NCI-H2029 treated with DMSO at 0.1 percent for 48 hours (cell line): ENCODE results near the gene PRORP.
"Not testable (repeated sequence)": the region's sequence is repeated elsewhere in the genome, so short reads cannot be mapped to it uniquely, and the experiment has no call there.

Experiments
- DNase-seq: peaks from one replicate; lab custom pipeline; 2025; lab: John Stamatoyannopoulos, UW

The PRORP gene

DNA sequence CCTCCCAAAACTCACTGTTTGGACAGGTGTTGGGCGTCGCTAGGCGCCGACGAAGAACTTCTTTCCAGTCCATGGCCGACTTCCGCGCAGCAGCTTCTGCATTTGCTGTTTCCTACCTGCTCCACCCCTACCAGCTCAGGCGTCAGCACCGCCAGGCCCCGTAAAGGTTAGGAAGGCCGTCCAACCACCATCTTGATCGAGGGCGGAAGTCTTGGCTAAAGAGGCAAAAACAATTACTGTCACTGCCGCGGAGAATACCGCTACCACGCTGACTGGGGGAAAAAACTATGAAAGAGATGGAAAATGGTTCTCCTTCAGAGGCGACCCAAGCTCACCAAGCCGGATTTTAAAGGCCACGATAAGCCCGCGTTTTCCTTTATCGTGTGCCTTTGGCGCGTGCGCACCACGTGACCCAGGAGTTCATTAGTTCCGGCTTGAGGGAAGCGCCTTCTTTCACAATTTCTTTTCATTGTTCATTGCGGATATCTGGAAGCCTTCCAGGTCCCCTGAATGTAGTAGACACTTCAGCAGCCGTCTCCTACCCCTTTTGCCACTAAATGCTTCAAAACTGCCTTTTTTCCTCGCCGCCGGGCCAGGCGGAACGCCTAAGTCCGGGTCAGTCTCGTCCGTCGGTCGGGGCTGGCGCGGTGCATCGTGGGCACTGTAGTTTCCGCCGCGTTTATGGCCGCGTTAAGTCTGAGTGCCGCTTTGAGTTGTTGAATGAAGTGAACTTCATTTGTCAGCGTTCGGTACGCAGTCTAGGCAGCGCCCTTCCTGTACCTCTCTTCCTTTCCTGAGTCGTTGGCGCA is at the start of gene PRORP, which contains the start of gene PPP2R3C:
Gene PRORP (plus strand): TSS at position 666 of the 809 bp plus-strand sequence. CDS start 694 bp downstream, outside the sequence.
Gene PPP2R3C (minus strand): TSS at position 104 of the 809 bp plus-strand sequence. CDS start 31 bp downstream, at position 73.
- DNase-seq: peak; percentile 100

- peak; percentile 41 for DNase-seq
Observed at GRCh38 chr14:35073486-35073885, 48.9 kb upstream of the PRORP start.

DNA sequence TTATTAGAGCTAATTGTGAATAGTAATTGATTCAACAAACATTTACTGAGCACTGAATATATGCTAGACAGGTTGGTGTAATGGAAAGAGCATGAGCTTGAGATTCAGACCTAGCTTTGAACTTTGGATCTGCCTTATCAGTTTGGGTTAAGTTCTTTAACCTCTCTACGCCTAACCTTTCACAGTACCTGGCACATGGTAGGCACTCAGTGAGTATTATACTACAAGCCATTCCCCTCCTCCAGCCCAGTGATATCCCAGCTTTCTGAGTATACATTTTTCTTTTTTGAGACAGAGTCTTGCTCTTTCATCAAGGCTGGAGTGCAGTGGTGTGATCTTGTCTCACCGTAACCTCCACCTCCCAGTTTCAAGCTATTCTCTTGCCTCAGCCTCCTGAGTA is 44.3 kb upstream of the PRORP start:
- DNase-seq: no peak

DNA sequence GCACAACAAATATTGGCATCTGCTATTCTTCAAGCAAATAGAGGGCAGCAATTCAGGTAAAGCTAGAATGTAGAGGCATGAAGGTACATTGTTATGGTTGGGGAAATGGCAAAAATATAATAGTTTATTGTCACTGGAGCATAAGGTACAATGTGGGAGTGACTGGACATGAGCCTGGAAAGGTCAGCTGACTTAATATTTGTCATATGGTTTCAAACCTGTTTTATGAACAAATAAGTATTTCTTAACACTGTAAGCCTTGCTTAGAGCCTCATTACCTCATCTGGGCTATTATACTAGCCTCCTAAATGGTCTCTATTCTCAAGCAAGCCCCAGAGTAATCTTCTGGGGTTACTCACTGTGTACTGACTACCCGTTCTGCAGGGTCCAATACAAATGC is 42.6 kb upstream of the PRORP start:
- DNase-seq: no peak

- no peak for DNase-seq
Observed at GRCh38 chr14:35083530-35084150, 38.7 kb upstream of the PRORP start.

- DNase-seq: no peak
Observed at GRCh38 chr14:35085441-35085840, 36.9 kb upstream of the PRORP start.

DNA sequence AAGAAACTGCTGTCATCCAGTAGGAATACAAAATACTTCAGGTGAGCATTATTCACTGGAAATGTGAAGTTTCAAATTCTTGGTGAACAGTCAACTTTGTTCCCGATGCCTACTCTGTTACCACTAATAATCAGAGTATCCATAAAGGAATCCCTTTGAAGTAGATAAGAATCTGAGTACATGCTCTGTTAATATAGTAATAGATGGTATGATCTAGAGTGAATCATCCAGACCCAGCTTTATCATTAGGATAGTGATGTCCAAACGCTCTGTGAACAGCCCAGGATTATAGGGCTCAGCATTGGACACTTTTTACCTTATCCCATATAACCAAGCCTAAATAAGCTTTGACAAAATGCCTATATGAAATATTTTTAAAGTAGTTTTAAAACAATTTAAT is 33.8 kb upstream of the PRORP start:
- DNase-seq: no peak

DNA sequence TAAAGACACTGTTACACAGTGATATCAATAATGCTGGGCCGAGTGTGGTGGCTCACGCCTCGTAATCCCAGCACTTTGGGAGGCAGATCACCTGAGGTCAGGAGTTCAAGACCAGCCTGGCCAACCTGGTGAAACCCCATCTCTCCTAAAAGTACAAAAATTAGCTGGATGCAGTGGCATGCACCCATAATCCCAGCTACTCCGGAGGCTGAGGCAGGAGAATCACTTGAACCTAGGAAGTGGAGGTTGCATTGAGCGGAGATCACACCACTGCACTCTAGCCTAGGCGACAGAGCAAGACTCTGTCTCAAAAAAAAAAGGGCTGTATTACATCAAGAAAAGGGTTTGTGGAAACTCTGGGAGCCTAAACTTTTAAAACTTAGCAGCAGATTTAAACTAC is 27.7 kb upstream of the PRORP start:
- DNase-seq: not testable (repeated sequence)

- DNase-seq: no peak
Observed at GRCh38 chr14:35107866-35108265, 14.5 kb upstream of the PRORP start.

- DNase-seq: no peak
Observed at GRCh38 chr14:35112641-35113040, 9.7 kb upstream of the PRORP start.

DNA sequence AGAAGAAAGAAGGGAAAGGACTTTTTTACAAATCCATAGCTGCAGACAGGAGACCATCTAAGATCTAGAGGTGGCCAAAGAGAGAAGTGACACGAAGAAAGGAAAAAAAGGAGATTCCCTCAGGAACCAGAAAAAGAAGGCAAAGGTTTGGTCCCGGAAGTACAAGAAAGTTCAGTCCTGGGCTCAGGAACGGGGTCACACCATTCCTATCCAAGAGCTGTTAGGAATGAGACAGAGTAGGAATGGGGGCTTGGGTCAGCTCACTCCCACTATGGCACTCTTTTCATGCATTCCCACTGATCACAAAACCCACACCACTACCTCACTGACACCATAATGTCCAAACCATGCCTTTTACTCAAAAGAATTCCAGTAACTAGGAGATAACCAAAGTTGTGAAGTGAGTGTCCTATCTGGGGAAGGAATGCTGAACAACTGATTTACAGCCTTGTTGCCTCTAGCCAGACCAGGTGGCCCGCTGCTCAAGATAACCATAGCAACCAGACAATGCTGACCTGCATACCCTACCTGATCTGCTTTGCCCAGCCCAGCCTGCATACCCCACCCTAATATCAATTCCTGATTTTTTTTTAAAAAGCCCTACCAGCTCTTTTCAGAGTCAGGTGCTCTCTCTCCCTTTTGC is 8.9 kb upstream of the PRORP start:
- no peak for DNase-seq

DNA sequence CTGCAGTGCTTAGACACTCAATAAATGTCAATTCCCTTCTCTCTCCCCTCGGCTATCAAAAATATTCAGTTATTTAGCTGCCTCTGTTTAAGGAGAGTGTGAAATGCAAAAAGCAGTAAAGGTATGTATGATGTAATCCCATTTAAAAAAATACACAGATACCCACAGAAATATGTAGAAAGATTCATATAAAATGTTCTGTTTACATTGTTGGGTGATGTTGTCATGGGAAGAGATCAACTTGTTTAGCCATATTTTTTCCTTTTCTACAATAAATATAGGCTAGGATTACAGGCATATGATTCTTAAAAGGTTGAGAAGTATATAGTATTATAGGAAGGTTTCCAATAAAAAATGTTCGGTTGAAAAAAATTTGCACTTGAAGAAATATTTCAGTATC is 8.3 kb upstream of the PRORP start:
- DNase-seq: no peak

- no peak for DNase-seq
Observed at GRCh38 chr14:35116242-35116641, 6.1 kb upstream of the PRORP start.

GRCh38 chr14:35117112-35117511 is 5.2 kb upstream of the PRORP start:
- DNase-seq: no peak

GRCh38 chr14:35121026-35121886 is 1.1 kb upstream of the PRORP start:
- DNase-seq: no peak

DNA sequence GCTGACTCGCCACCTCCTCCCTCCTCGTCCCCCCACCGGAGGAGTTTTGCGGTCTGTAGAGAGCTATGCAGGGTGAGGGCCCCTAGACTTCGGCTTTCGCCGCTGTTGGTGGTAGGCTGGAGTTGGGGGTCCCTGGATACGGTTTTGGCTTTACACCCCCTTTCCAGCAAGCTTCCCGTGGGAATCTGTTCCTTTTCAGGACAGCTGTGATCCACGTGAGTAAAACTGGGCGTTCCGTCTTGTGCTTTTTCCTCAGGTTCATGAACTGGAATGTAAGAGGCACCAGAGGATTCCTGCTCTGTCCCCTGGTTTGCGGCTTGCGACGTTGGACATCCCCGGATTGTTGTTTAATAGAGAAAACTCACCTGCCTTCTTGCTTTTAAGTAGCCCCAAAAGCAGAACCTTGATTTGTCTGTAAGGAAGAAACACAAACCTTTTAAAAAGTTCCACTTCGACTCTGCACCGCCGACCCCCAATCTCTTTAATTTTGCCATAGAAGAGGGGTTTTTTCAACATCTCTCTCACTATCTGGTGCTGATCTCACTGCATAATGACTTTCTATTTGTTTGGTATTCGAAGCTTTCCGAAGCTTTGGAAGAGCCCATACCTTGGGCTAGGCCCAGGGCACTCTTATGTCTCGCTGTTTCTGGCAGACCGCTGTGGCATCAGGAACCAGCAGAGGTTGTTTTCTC is 490 bp downstream of the PRORP start:
- peak; percentile 97 for DNase-seq

GRCh38 chr14:35123388-35123703 is 994 bp downstream of the PRORP start:
- no peak for DNase-seq

- DNase-seq: no peak
Observed at GRCh38 chr14:35124127-35124526, 1.8 kb downstream of the PRORP start.

DNA sequence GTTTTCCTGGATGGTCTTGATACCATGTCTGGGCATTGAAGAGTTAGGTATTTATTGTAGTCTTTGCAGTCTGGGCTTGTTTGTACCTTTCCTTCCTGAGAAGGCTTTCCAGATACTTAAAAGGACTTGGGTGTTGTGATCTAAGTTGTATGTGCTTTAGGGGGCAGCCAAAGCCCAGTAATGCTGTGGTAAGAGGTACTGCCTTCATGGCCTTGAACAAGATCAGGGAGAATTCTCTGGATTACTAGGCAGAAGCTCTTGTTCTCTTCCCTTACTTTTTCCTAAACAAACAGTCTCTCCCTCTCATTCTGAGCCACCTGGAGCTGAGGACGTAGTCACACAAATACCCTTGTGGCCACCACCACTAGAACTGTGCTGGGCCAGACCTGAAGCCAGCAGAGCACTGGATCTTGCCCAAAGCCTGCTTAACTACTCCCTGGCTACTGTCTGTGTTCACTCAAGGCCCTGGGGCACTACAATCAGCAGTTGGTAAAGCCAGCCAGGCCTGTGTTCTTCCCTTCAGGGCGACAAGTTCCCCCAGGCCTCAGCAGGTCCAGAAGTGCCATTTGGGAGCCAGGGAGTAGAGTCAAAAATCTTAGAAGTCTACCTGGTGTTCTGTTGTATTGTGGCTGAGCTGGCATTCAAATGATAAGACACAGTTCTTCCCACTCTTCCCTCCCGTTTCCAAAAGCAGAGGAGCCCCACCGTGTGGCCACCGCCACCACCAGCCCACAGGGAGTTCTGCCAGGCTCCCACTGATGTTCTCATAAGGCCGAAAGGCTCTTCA is 11.4 kb downstream of the PRORP start:
- DNase-seq: no peak

- no peak for DNase-seq
Observed at GRCh38 chr14:35134329-35135123, 12.2 kb downstream of the PRORP start.
